ENCODE measurements around the gene MTERF1. TPM values are rescaled to one million over a fixed set of nuclear protein-coding genes. Genes with fewer than 3 reads are reported as not detected.

The MTERF1 gene
- total and polyA plus RNA-seq, 9 of the 15 experiments (the other 6 are each of a cell fraction or from before 2014, with no cell fraction given) = 15.7 to 49.2 (median 29.1) TPM

DNA sequence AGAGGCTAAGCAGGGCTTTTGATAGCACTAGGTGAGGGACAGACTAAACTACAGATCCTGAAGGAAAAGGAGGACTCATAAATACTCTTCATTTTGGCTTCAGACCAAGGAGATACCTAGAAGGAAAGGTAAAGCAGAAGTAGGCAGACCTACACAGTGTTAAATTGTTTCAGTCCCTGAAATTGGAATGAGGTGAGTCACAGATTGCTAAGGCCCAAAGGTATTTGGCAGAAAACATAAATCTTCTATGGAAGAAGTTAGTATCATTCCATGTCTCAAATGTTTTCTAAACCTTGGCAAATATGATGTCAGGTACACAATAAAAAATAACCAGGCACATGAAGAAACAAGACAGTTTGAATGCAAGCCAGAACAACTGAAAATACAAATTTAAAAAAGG, 30.0 kb downstream of the MTERF1 start:
- H3K36me3 ChIP-seq (ENCODE audit: control insufficient read depth, insufficient read depth, low read length) = no peaks in the 10 kb centered on the region
- DNase-seq (ENCODE audit: extremely low read depth in 1 of 4, low spot score in 3 of 4) = no peak
- H3K27me3 ChIP-seq (ENCODE audit: control insufficient read depth in 2 of 2, insufficient read depth in 2 of 2, low read length in 2 of 2) = no peaks in the 10 kb centered on the region
- BruUV-seq (replicated peaks) = no TSS peak
- H3K27ac ChIP-seq (ENCODE audit: extremely low read depth, low read depth, low read length) = no peak overlapping the region
- H4K20me1 ChIP-seq (replicated peaks; ENCODE audit: control insufficient read depth, insufficient read depth, low read length) = no peaks in the 10 kb centered on the region
- no peak for ATAC-seq
- H3K4me1 ChIP-seq (replicated peaks in 1 of 2; ENCODE audit: control insufficient read depth in 2 of 2, insufficient read depth in 2 of 2, low read length in 2 of 2) = no peaks in the 10 kb centered on the region
- H3K9me1 ChIP-seq (ENCODE audit: control insufficient read depth, insufficient read depth, low read length) = no peaks in the 10 kb centered on the region
- H3K4me3 ChIP-seq = no peak overlapping the region
- H3K79me2 ChIP-seq (ENCODE audit: control insufficient read depth, insufficient read depth, low read length) = no peaks in the 10 kb centered on the region
- no peak overlapping the region for H3K4me2 ChIP-seq (ENCODE audit: insufficient read depth, low read length)
- no peaks in the 10 kb centered on the region for H3K9me3 ChIP-seq (replicated peaks; ENCODE audit: control insufficient read depth, insufficient read depth, low read depth, low read length)
- no peak overlapping the region for H2AFZ ChIP-seq (ENCODE audit: low read depth, low read length)
- intact Hi-C loops (cut with micrococcal nuclease) (loop anchor here (10.0 kb wide), 2 partner anchors 206 to 766 kb away; no protein-coding TSS in a partner anchor), in situ Hi-C loops (cut with MboI) (no loop called here)
- FAIRE-seq = no peak
- no peak overlapping the region for H3K9ac ChIP-seq (ENCODE audit: insufficient read depth in 1 of 2, low read depth in 2 of 2, low read length in 2 of 2)
- ChIA-PET POLR2A (no interaction called here), CTCF (ENCODE audit: low intra/inter-chr PET ratio) (interaction anchor here (0.7 kb wide), 1 partner anchor 795 kb away, joined by 4 read pairs; no protein-coding TSS in a partner anchor)
- TF ChIP-seq NR3C1 (CRISPR knock-in tag; IDR thresholded peaks at IDR 0.05) (no peak), HOXB6 (CRISPR knock-in tag; IDR thresholded peaks at IDR 0.05; ENCODE audit: borderline replicate concordance) (no peak), STAT6 (CRISPR knock-in tag; IDR thresholded peaks at IDR 0.05) (no peak), ZBTB9 (CRISPR knock-in tag; IDR thresholded peaks at IDR 0.05) (no peak), ZNF695 (CRISPR knock-in tag; IDR thresholded peaks at IDR 0.05) (no peak), TBL1XR1 (IDR thresholded peaks at IDR 0.05; ENCODE audit: low read length in 2 of 2) (no peak)
- TF ChIP-seq, protein P1, sequence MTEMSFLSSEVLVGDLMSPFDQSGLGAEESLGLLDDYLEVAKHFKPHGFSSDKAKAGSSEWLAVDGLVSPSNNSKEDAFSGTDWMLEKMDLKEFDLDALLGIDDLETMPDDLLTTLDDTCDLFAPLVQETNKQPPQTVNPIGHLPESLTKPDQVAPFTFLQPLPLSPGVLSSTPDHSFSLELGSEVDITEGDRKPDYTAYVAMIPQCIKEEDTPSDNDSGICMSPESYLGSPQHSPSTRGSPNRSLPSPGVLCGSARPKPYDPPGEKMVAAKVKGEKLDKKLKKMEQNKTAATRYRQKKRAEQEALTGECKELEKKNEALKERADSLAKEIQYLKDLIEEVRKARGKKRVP (CRISPR knock-in tag; IDR thresholded peaks at IDR 0.05) = no peak
- TF ChIP-seq, protein P2, sequence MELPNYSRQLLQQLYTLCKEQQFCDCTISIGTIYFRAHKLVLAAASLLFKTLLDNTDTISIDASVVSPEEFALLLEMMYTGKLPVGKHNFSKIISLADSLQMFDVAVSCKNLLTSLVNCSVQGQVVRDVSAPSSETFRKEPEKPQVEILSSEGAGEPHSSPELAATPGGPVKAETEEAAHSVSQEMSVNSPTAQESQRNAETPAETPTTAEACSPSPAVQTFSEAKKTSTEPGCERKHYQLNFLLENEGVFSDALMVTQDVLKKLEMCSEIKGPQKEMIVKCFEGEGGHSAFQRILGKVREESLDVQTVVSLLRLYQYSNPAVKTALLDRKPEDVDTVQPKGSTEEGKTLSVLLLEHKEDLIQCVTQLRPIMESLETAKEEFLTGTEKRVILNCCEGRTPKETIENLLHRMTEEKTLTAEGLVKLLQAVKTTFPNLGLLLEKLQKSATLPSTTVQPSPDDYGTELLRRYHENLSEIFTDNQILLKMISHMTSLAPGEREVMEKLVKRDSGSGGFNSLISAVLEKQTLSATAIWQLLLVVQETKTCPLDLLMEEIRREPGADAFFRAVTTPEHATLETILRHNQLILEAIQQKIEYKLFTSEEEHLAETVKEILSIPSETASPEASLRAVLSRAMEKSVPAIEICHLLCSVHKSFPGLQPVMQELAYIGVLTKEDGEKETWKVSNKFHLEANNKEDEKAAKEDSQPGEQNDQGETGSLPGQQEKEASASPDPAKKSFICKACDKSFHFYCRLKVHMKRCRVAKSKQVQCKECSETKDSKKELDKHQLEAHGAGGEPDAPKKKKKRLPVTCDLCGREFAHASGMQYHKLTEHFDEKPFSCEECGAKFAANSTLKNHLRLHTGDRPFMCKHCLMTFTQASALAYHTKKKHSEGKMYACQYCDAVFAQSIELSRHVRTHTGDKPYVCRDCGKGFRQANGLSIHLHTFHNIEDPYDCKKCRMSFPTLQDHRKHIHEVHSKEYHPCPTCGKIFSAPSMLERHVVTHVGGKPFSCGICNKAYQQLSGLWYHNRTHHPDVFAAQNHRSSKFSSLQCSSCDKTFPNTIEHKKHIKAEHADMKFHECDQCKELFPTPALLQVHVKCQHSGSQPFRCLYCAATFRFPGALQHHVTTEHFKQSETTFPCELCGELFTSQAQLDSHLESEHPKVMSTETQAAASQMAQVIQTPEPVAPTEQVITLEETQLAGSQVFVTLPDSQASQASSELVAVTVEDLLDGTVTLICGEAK (IDR thresholded peaks at IDR 0.05) = no peak
- TF ChIP-seq, protein P2 (CRISPR knock-in tag; IDR thresholded peaks at IDR 0.05) = no peak

Measured in K562 (cell line).